GM21367 (cell line): ENCODE measurements around the gene TNIK.
"Not testable (repeated sequence)": the region's sequence is repeated elsewhere in the genome, so short reads cannot be mapped to it uniquely, and the experiment has no call there.

Experiments used
- ATAC-seq: cut with Tn5 transposase; IDR thresholded peaks from one replicate; pipeline ENCODE4 v1.9.1; 2021; ENCODE audit not compliant: unreplicated experiment

The TNIK gene

GRCh38 chr3:171261487-171261886 lies 198.7 kb downstream of the TNIK start:
- no peak for ATAC-seq

GRCh38 chr3:171260899-171261298 lies 199.3 kb downstream of the TNIK start:
- ATAC-seq, result no peak

DNA sequence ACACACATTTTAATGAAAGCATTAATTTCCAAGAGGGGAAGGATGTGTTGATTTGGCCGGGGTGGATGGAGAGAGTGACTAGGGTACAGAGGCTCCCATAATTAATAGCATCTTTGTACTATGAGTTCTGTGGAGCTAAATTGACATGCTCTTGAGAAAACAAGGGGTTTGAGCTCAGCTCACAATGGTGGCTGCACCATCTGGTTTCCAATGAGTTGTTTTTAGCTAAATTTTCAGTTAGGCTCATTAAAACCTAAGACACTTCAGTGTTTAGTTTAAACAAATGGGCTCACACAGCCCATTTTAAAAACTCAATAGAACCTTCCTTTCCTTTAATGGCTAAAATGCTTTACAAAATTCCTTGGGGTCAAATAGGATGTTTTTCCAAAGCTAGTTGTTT lies 199.7 kb downstream of the TNIK start:
- ATAC-seq, result no peak

- ATAC-seq, result no peak
These were observed 201.9 kb downstream of the TNIK start for GRCh38 chr3:171258316-171258715.

GRCh38 chr3:171257251-171258203 lies 202.7 kb downstream of the TNIK start:
- peak; percentile 74 for ATAC-seq

DNA sequence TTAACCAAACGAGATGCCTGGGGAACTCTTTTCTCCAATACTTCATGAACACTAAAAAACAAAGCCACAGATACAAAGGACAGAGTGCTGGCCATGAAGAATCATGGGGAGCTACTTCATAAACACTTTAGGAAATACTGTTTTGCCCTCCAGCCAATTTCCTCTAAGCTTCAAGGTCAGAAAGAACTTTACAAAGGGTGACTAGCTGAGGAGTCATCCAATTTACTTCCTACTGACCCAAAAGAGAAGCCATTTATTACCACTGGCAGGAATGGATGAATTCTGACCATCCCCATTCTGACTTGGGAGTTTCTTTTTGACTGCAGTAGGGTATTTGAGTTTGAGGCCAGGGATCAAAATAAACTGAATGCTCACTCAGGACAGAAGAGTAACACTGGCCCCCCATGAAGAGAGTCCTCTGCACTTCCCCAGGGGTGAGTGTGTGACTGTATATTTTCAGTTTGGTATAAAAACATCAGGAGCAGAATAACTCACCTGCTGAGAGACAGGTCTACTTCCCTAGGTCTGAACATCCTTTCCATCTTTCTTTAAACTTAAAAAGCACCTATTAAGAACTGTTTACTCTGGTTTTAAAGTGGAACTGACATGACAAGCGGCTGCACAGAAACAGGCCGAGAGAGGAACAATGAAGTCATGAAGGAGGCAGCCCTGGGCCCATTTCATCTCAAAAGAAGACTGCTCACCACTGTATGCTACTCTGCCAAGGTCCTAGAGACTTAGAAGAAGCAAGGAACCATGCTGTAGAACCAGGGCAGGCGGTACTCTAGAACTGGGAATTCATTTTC lies 203.6 kb downstream of the TNIK start:
- ATAC-seq, result no peak

DNA sequence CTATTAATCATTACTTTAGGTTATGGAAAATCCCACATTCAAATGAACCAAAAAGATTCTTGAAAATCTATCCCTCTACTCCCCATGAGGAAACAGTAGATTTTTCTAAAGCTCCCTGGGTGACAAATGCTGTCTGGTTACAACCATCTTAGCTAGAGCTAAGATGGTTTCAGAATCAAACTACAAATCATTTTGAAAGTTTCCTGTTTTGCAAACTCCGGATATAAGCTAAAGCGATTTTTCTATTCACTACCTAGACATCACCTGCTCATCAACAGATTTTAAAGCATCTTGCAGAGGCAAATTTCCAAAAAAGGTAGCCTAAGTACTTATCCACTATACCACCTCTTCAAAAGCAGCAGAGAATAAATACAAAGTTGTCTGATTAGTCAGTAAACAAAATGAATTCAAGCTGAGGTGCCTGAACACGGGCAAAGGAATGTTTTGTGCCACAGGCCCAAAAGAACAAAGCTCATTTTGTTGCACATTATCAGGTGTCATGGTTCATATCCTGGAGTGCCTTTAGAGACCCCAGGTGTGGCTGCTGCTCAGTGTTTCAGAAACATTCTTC lies 204.9 kb downstream of the TNIK start:
- ATAC-seq, result peak; percentile 38

DNA sequence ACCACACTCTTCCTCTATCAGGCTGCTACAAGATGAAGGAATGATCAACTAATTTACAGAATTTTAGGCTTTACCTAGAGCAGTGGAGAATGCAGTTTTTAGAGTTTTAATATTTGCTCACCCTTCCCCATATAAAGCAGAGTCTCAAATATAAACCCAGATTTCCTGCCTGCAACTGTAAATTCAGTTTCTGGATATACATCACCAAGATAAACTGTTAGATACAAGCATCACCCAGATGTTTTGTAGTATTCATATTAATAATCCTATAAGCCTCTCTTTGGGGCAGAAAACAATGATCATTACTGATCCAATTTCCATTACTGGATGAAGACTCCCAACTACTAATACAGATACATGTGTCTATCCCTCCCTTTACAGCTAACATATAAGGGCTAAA lies 205.9 kb downstream of the TNIK start:
- no peak for ATAC-seq

GRCh38 chr3:171251835-171252234 lies 208.4 kb downstream of the TNIK start:
- ATAC-seq, result no peak

DNA sequence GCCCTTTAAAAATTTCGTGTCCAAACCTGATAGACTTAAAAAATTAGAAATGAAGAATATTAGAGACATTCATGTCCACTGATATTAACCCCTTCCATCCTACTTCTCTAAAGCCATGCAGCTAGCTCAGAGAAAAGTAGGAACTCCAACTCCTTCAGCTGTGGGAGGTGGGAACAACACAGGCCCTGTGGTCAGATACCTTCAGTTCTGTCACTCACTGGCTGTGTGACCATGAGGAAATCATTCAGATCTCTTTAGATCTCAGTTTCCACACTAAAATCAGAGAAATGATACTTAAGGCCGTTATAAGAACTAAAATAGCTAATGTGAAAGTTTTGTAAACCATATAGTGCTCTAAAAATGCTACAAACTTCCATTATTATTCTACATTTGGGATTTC lies 209.8 kb downstream of the TNIK start:
- no peak for ATAC-seq

GRCh38 chr3:171249245-171249644 lies 211.0 kb downstream of the TNIK start:
- peak; percentile 3 for ATAC-seq

GRCh38 chr3:171248426-171249111 lies 211.6 kb downstream of the TNIK start:
- peak; percentile 62 for ATAC-seq

DNA sequence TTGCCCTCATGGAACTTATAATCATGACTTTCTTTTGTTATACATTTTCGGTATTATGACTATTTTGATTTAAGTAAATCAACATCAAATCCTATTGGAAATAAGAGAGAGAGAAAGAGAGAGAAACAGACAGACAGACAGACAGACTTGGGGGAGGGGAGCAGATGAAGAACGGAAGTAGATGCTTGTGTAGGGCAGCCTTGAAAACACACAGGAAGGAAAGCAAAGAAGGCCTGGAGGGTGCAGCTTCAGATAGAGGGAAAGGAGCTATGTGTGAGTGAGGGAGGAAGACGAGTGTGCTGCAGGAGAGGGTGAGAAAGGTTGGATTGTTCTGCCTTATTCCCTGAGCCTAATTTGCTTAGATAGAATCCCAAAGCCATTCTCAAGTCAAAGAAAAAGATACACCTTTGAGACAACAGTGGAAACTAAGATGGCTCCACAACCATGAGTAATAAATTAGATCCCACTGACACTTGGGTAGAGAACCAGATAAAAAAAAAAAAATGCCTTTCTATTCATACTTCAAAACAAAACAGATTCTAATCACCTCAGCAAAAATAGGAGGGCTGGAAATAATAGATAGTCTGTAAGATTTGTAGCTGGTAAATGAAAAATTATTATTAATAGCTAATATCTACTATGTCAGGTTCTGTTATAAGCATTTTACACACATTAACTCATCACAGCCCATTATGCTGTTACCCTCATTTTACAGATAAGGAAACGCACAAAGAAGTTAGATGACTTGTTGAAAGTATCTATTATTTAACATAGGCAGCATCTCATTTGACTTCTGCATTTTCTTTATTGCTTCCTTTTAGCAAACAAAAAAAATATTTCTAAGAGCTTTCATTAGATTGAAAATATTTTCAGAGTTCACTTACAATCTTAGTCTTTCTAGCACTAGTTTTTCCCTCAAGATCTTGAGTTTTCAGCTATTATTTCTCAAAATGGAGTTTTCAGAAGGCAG lies 214.1 kb downstream of the TNIK start:
- no peak for ATAC-seq

DNA sequence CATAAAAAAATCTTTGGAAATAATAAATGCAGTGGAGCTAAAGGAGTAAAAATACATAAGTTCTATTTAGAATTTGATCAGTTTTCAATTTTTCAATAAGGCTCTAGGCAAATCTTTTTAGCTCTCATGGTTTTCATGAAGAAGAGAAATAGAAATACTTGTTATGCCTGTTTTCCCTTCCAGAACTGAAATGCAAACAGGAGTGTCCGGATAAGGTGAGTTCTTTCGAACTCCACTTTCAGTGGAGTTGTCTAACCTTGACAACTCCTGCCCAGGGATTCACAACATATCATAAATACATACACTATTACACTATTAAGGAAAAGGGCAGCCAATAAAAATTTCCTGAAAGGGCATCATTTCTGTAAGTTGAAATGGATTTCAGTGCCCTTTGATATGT lies 217.3 kb downstream of the TNIK start:
- no peak for ATAC-seq

- no peak for ATAC-seq
These were observed 218.0 kb downstream of the TNIK start for GRCh38 chr3:171242170-171242569.

GRCh38 chr3:171241655-171242054 lies 218.6 kb downstream of the TNIK start:
- not testable (repeated sequence) for ATAC-seq

DNA sequence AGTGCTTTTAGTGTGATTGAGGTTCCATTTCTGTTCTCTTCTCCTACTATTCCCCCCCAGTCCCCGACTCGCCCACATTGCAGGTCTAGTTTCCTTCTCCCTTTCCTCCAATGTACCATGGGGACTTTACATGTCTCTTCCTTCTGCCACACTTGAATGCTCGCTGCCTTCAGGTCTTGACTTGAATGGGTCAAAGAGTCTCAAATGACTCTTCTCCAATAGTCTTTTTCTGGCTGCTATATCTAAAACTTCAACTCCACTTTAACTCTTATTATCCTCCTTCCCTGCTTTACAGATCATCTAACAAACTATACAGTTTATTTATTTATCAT lies 219.7 kb downstream of the TNIK start:
- ATAC-seq, result no peak

GRCh38 chr3:171239757-171240503 lies 220.3 kb downstream of the TNIK start:
- ATAC-seq, result no peak

GRCh38 chr3:171237009-171237385 lies 223.2 kb downstream of the TNIK start:
- ATAC-seq, result no peak
